ENCODE results near the gene UBC.

The UBC gene

GRCh38 chr12:124868252-124869058 lies 46.0 kb downstream of the UBC start:
- no peaks in the 10 kb centered on the region for H3K27me3 ChIP-seq
- peak overlapping the region; percentile 79 to 97 (median 90) for H3K4me2 ChIP-seq
- TF ChIP-seq Cebpa-rat (IDR thresholded peaks at IDR 0.05), result no peak
- H3K4me1 ChIP-seq, result peaks cover 67 to 95% (median 93%) of the 10 kb centered on the region in 10 experiments
- no peaks in the 10 kb centered on the region for H3K9me3 ChIP-seq (replicated peaks in 1 of 11)
- H4K20me1 ChIP-seq, result no peaks in the 10 kb centered on the region
- no peaks in the 10 kb centered on the region for H3K36me3 ChIP-seq
- H3K27ac ChIP-seq, result peak overlapping the region; percentile 80 to 96 (median 92)
- peak overlapping the region; percentile 37 to 68 (median 52) for H3K4me3 ChIP-seq
- H3K9ac ChIP-seq, result peak overlapping the region; percentile 70 to 87 (median 82)

- Histone ChIP-seq H3K4me2 (peak overlapping the region; percentile 79 to 97 (median 90)), H3K9ac (peak overlapping the region in 4 of 11 experiments; percentile 30 to 84 (median 43); a peak in 5 of 22 replicates), H3K4me3 (peak overlapping the region in 1 of 10 experiments; percentile 68; a peak in 2 of 20 replicates), H3K36me3 (no peaks in the 10 kb centered on the region), H3K4me1 (peaks cover 72 to 89% (median 89%) of the 10 kb centered on the region in 10 experiments), H3K9me3 (replicated peaks in 1 of 11) (no peaks in the 10 kb centered on the region), H3K27me3 (no peaks in the 10 kb centered on the region), H3K27ac (peak overlapping the region in 9 of 11 experiments; percentile 80 to 96 (median 93); a peak in 18 of 22 replicates), H4K20me1 (peaks cover 0 to 7% (median 4%) of the 10 kb centered on the region in 11 experiments; a peak in 13 of 22 replicates)
- TF ChIP-seq Cebpa-rat (IDR thresholded peaks at IDR 0.05), result peak in 1 of 11 experiments; percentile 49; a peak in 2 of 22 replicates
Observed at GRCh38 chr12:124867401-124867930, 47.0 kb downstream of the UBC start.

GRCh38 chr12:124866883-124867400 lies 47.5 kb downstream of the UBC start:
- Histone ChIP-seq H3K4me3 (no peak overlapping the region), H3K36me3 (peaks cover 0 to 2% (median 0%) of the 10 kb centered on the region in 11 experiments; a peak in 5 of 22 replicates), H3K4me2 (peak overlapping the region; percentile 79 to 97 (median 90)), H4K20me1 (peaks cover 4 to 12% (median 9%) of the 10 kb centered on the region in 11 experiments; a peak in 19 of 22 replicates), H3K4me1 (peaks cover 77 to 89% (median 89%) of the 10 kb centered on the region in 10 experiments), H3K9me3 (replicated peaks in 1 of 11) (no peaks in the 10 kb centered on the region), H3K9ac (peak overlapping the region in 3 of 11 experiments; percentile 30 to 44 (median 42); a peak in 5 of 22 replicates), H3K27me3 (no peaks in the 10 kb centered on the region), H3K27ac (peak overlapping the region in 9 of 11 experiments; percentile 80 to 96 (median 93); a peak in 18 of 22 replicates)
- TF ChIP-seq Cebpa-rat (IDR thresholded peaks at IDR 0.05), result no peak

GRCh38 chr12:124866195-124866882 lies 48.1 kb downstream of the UBC start:
- Histone ChIP-seq H3K9me3 (replicated peaks in 1 of 11) (no peaks in the 10 kb centered on the region), H3K4me1 (peaks cover 83 to 89% (median 89%) of the 10 kb centered on the region in 10 experiments), H3K27me3 (no peaks in the 10 kb centered on the region), H3K27ac (peak overlapping the region in 10 of 11 experiments; percentile 20 to 96 (median 92); a peak in 18 of 22 replicates), H3K4me3 (no peak overlapping the region), H3K4me2 (peak overlapping the region; percentile 79 to 97 (median 90)), H3K9ac (peak overlapping the region in 4 of 11 experiments; percentile 4 to 37 (median 11); a peak in 4 of 22 replicates), H4K20me1 (peaks cover 6 to 18% (median 15%) of the 10 kb centered on the region in 11 experiments; a peak in 20 of 22 replicates), H3K36me3 (peaks cover 0 to 8% (median 3%) of the 10 kb centered on the region in 11 experiments; a peak in 12 of 22 replicates)
- TF ChIP-seq Cebpa-rat (IDR thresholded peaks at IDR 0.05), result no peak

GRCh38 chr12:124865728-124866127 lies 48.7 kb downstream of the UBC start:
- Histone ChIP-seq H3K4me3 (no peak overlapping the region), H3K9me3 (replicated peaks in 1 of 11) (no peaks in the 10 kb centered on the region), H3K27me3 (no peaks in the 10 kb centered on the region), H3K36me3 (peaks cover 0 to 14% (median 9%) of the 10 kb centered on the region in 11 experiments; a peak in 14 of 22 replicates), H3K9ac (peak overlapping the region in 7 of 11 experiments; percentile 4 to 37 (median 25); a peak in 7 of 22 replicates), H3K4me2 (peak overlapping the region; percentile 79 to 97 (median 90)), H3K27ac (peak overlapping the region in 10 of 11 experiments; percentile 20 to 96 (median 92); a peak in 17 of 22 replicates), H4K20me1 (peaks cover 6 to 24% (median 20%) of the 10 kb centered on the region in 11 experiments; a peak in 20 of 22 replicates), H3K4me1 (peaks cover 86 to 89% (median 88%) of the 10 kb centered on the region in 10 experiments)
- no peak for TF ChIP-seq Cebpa-rat (IDR thresholded peaks at IDR 0.05)

- H3K4me2 ChIP-seq, result peak overlapping the region; percentile 79 to 97 (median 87)
- TF ChIP-seq Cebpa-rat (IDR thresholded peaks at IDR 0.05), result no peak
- H4K20me1 ChIP-seq, result peaks cover 6 to 38% (median 32%) of the 10 kb centered on the region in 11 experiments; a peak in 20 of 22 replicates
- peaks cover 81 to 89% (median 85%) of the 10 kb centered on the region in 10 experiments for H3K4me1 ChIP-seq
- peak overlapping the region in 7 of 10 experiments; percentile 10 to 92 (median 84); a peak in 7 of 20 replicates for H3K4me3 ChIP-seq
- no peaks in the 10 kb centered on the region for H3K9me3 ChIP-seq (replicated peaks in 1 of 11)
- H3K27ac ChIP-seq, result peak overlapping the region; percentile 78 to 96 (median 92)
- H3K27me3 ChIP-seq, result no peaks in the 10 kb centered on the region
- peaks cover 6 to 28% (median 23%) of the 10 kb centered on the region in 11 experiments for H3K36me3 ChIP-seq
- peak overlapping the region; percentile 71 to 95 (median 91) for H3K9ac ChIP-seq
Observed at GRCh38 chr12:124864326-124864752, 50.1 kb downstream of the UBC start.

- peaks cover 76 to 88% (median 81%) of the 10 kb centered on the region in 10 experiments for H3K4me1 ChIP-seq
- TF ChIP-seq Cebpa-rat (IDR thresholded peaks at IDR 0.05), result no peak
- H3K36me3 ChIP-seq, result peaks cover 6 to 35% (median 30%) of the 10 kb centered on the region in 11 experiments
- peak within 1 kb of the TSS; percentile 83 to 95 (median 92) for H3K9ac ChIP-seq
- peaks cover 6 to 45% (median 37%) of the 10 kb centered on the region in 11 experiments; a peak in 20 of 22 replicates for H4K20me1 ChIP-seq
- no peaks in the 10 kb centered on the region for H3K27me3 ChIP-seq
- H3K4me2 ChIP-seq, result peak within 1 kb of the TSS; percentile 85 to 99 (median 97)
- H3K4me3 ChIP-seq, result peak within 1 kb of the TSS; percentile 84 to 96 (median 91)
- no peaks in the 10 kb centered on the region for H3K9me3 ChIP-seq (replicated peaks in 1 of 11)
- peak within 1 kb of the TSS; percentile 78 to 96 (median 92) for H3K27ac ChIP-seq
Observed at GRCh38 chr12:124863416-124864325, 50.8 kb downstream of the UBC start, which contains the start of gene SCARB1. TSS of gene SCARB1 (minus strand) at chr12:124863864. CDS start at chr12:124863720, 144 bp downstream.
